ENCODE results near the gene SMTNL2. TPM values are rescaled to one million over a fixed set of nuclear protein-coding genes. Genes with fewer than 3 reads are reported as not detected.
"Not testable (repeated sequence)": the region's sequence is repeated elsewhere in the genome, so short reads cannot be mapped to it uniquely, and the experiment has no call there.

The SMTNL2 gene
- polyA plus RNA-seq, 6 donors from 2014 or later, result not detected

DNA sequence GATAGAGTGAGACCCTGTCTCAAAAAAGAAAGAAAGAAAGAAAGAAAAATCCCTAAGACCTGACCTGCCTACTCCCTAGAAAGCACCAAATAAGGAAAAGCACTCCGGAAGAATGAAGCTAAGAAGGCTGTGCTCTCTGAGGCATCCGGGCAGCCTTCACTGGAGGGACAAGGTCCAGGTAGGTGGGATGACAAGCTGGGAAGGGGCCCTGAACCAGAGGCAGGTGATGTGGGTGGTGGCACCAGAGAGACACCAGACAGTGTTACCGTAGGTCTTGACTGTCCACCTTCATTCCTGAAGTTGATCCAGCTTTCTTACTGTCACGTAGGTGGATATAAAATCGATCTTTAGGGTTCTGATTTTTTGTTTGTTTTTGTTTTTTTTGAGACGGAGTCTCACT is 26.3 kb downstream of the SMTNL2 start:
- no peaks in the 10 kb centered on the region for H3K36me3 Mint-ChIP-seq
- no peak overlapping the region for H3K27ac Mint-ChIP-seq
- peaks cover 25 to 32% (median 25%) of the 10 kb centered on the region in 3 donors for H3K27me3 Mint-ChIP-seq
- no peak for DNase-seq
- no peak for ATAC-seq (ENCODE audit: low read depth in 2 of 2)
- H3K4me3 Mint-ChIP-seq, result peak overlapping the region in 1 of 8 donors; percentile 66
- H3K4me1 Mint-ChIP-seq, result peaks cover 0 to 6% (median 0%) of the 10 kb centered on the region in 3 donors
- no peaks in the 10 kb centered on the region for H3K9me3 Mint-ChIP-seq

DNA sequence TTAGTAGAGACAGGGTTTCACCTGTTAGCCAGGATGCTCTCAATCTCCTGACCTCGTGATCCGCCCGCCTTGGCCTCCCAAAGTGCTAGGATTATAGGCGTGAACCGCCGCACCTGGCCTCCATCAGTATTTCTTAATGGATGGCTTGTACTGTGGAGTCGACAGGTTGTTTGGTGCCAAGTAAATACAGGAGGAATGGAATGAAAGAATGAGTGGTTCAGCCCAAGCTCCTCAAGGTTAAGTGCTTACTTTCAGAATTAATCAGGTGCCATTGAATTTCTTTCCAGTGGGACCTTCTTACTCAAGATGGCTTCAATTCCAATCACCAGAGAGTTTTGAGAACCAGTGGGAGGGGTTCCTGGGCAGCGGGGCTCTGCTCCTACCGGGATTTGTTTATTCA is 32.1 kb downstream of the SMTNL2 start:
- no peaks in the 10 kb centered on the region for H3K36me3 Mint-ChIP-seq
- no peak overlapping the region for H3K4me3 Mint-ChIP-seq
- no peaks in the 10 kb centered on the region for H3K9me3 Mint-ChIP-seq
- no peak overlapping the region for H3K27ac Mint-ChIP-seq
- no peaks in the 10 kb centered on the region for H3K4me1 Mint-ChIP-seq
- H3K27me3 Mint-ChIP-seq, result peaks cover 5 to 18% (median 10%) of the 10 kb centered on the region in 3 donors
- no peak for DNase-seq
- ATAC-seq (ENCODE audit: low read depth in 2 of 2), result no peak

DNA sequence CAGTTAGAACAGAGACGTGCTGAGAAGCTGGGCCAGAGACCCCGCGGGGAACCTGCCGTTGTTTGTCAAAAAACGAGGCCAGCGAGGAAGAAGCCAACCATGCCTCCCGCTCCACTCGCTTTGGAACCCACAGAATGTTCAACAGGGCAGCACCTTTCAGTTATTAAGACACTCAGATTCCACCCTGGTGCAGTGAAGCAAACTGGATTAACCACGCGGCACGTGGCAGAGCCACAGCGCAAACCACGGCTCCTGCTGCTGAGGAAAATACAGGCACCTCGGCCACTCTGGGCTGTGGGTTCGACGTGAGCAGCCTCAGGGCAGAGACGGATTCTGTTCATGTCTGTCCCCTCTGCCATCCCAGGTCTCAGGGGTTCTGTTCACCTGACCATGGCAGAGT is 32.8 kb downstream of the SMTNL2 start:
- ATAC-seq (ENCODE audit: low read depth in 2 of 2), result no peak
- Mint-ChIP-seq H3K4me1 (no peaks in the 10 kb centered on the region), H3K4me3 (no peak overlapping the region), H3K27me3 (peaks cover 4 to 18% (median 8%) of the 10 kb centered on the region in 3 donors), H3K36me3 (no peaks in the 10 kb centered on the region), H3K27ac (no peak overlapping the region), H3K9me3 (no peaks in the 10 kb centered on the region)
- DNase-seq, result no peak

DNA sequence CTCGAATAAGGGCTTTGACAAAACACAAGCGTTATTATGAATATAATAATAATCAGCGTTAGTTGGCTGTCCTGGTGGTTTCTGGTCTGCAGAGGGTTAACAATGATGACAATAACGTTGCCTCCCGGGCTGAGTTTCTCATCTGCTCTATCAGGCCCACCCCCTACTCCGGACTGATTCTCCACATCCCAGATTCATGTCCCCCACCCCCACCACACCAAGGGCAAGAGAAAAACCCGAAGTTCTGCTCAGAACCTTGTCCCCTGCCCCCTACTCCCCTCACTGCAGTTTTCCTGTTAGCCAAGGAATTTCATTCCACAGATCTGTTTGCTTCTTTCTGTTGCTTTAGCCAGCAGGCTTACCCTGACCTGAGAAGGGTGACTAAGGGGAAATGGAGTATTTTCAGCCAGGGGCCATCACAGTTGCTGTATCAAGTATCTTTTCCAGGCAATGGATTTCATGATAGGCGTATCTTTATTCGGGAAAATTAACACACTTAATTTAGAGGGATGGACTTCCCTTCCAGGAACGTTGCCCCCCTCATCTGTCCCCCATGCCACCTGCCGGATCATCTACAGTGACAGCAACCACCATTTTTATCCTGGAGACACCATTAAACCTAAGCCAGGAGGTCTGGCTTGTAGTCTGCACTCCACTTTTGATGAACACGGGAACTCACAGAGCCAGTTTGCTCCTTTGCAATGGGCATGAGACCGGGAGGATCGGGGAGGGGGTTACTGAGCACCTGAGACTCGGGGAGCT is 33.4 kb downstream of the SMTNL2 start:
- no peak overlapping the region for H3K27ac Mint-ChIP-seq
- H3K4me1 Mint-ChIP-seq, result no peaks in the 10 kb centered on the region
- H3K4me3 Mint-ChIP-seq, result no peak overlapping the region
- ATAC-seq (ENCODE audit: low read depth in 2 of 2) (no peak), DNase-seq (no peak)
- H3K27me3 Mint-ChIP-seq, result peaks cover 4 to 18% (median 8%) of the 10 kb centered on the region in 3 donors
- no peaks in the 10 kb centered on the region for H3K9me3 Mint-ChIP-seq
- no peaks in the 10 kb centered on the region for H3K36me3 Mint-ChIP-seq

DNA sequence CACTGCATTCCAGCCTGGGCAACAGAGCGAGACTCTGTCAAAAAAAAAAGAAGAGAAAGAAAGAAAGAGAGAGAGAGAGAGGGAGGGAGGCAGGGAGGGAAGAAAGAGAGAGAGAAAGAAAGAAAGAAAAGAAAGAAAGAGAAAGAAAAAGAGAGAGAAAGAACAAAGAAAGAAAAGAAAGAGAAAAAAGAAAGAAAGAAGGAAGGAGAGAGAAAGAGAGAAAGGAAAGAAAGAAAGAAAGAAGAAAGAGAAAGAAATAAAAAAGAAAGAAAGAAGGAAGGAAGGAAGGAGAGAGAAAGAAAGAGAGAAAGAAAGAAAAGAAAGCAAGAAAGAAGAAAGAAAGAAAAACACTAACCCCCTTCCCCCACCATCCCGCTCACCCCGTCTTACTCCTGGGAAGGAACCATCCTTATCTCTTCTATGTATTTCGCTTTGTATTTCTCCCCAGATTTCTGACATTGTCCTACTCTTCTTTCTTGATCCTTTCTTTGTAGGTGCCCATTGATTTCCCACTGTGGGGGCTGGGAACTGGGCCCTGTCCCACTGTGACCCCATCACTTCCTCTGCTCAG is 36.3 kb downstream of the SMTNL2 start:
- H3K27ac Mint-ChIP-seq, result no peak overlapping the region
- peaks cover 0 to 4% (median 0%) of the 10 kb centered on the region in 7 donors for H3K9me3 Mint-ChIP-seq
- ATAC-seq (ENCODE audit: low read depth in 2 of 2) (no peak), DNase-seq (no peak)
- no peak overlapping the region for H3K4me3 Mint-ChIP-seq
- H3K27me3 Mint-ChIP-seq, result peaks cover 2 to 31% (median 15%) of the 10 kb centered on the region in 3 donors
- H3K4me1 Mint-ChIP-seq, result no peaks in the 10 kb centered on the region
- no peaks in the 10 kb centered on the region for H3K36me3 Mint-ChIP-seq

DNA sequence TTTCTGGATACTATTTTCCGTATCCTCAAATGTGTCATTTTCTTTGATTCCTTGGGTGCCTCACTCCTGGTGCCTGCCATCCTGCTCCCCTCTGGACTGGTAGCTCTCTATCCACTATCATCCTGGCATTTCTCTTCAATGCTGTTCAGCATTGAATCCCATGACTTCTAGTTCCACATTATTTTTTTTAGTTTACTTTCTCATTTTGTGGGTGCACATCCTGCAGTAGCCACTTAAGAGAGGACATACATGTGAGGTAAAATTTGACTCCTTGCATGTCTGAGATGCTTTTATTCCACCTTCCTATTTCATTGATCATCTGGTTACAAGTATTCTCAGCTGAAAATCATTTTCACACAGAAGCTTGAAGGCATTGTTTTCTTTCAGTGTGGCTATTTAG is 38.0 kb downstream of the SMTNL2 start:
- Mint-ChIP-seq H3K9me3 (peaks cover 0 to 4% (median 0%) of the 10 kb centered on the region in 7 donors), H3K36me3 (no peaks in the 10 kb centered on the region), H3K27ac (no peak overlapping the region), H3K27me3 (peaks cover 11 to 43% (median 11%) of the 10 kb centered on the region in 3 donors), H3K4me1 (peaks cover 0 to 7% (median 3%) of the 10 kb centered on the region in 3 donors), H3K4me3 (no peak overlapping the region)
- DNase-seq (no peak), ATAC-seq (ENCODE audit: low read depth in 2 of 2) (no peak)

DNA sequence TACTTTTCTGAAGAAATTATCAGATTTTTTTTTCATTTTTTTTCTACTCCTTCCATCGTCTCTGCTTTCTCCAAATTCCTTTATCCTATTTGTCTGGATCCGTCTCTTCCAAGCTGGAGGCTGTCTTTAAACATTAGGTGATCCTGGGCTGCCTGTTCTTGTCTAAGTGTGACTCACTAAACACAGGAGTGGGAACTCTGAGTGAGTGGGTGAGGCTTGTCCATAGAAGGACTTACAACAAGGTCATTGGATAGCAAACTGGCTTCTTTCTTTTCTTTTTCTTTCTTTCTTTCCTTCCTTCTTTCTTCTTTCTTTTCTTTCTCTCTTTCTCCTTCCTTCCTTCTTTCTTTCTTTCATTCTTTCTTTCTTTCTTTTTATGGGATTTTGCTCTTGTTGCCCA is 38.9 kb downstream of the SMTNL2 start:
- ATAC-seq (ENCODE audit: low read depth in 2 of 2) (no peak), DNase-seq (no peak)
- peaks cover 11 to 37% (median 11%) of the 10 kb centered on the region in 3 donors for H3K27me3 Mint-ChIP-seq
- peaks cover 0 to 7% (median 3%) of the 10 kb centered on the region in 3 donors for H3K4me1 Mint-ChIP-seq
- peaks cover 0 to 4% (median 0%) of the 10 kb centered on the region in 7 donors for H3K9me3 Mint-ChIP-seq
- no peak overlapping the region for H3K27ac Mint-ChIP-seq
- no peak overlapping the region for H3K4me3 Mint-ChIP-seq
- no peaks in the 10 kb centered on the region for H3K36me3 Mint-ChIP-seq

DNA sequence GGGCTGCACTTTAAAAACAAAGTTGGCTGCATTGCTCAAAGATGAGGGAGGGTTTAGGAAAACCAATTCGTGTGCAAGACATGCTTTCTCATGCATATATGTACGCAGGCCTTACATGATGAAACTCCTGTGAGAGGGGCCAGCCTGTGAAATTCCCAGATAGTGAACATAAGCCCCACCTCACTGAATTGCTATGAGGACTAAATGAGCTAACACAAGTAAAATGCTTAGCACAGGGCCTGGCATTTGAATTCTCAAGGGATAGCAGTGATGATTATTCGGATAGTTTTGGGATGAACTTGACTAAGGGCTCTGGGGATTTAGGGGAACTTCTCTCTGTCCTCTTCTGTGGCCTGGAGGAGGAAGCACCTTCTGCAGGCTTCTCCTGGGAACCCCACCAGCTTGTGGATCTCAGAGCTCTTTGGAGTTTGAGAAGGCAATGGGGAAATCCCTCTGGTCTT is 40.2 kb downstream of the SMTNL2 start:
- H3K4me1 Mint-ChIP-seq; DNase-seq; H3K27ac Mint-ChIP-seq; ATAC-seq (ENCODE audit: low read depth in 2 of 2); H3K36me3 Mint-ChIP-seq; H3K4me3 Mint-ChIP-seq; H3K9me3 Mint-ChIP-seq: not testable (repeated sequence)
- H3K27me3 Mint-ChIP-seq, result peaks cover 11 to 36% (median 11%) of the 10 kb centered on the region in 3 donors

DNA sequence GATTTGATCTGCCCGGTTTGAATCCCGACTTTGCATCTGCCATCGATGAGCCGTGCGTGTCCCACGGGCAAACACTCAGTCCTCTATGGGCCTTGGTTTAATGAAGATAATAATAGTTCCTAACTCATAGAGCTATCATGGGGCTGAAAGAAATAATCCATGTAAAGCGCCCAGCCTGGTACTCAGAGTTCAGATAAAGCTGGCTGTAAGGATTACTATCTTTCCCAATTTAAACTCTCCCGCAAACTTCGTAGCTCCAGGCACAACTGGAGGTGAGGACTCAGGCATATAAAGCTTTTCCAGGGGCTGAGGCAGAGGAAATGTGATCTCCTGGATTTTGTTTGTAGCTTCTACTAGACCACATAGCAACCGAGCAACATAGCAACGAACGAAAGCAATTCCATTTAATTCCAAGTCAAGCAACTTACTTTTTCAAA is 40.9 kb downstream of the SMTNL2 start:
- peaks cover 0 to 4% (median 0%) of the 10 kb centered on the region in 7 donors for H3K9me3 Mint-ChIP-seq
- H3K27me3 Mint-ChIP-seq, result peaks cover 11 to 36% (median 11%) of the 10 kb centered on the region in 3 donors
- DNase-seq, result no peak
- H3K27ac Mint-ChIP-seq, result peak overlapping the region in 1 of 6 donors; percentile 37
- H3K36me3 Mint-ChIP-seq, result no peaks in the 10 kb centered on the region
- no peak for ATAC-seq (ENCODE audit: low read depth in 2 of 2)
- peaks cover 0 to 7% (median 3%) of the 10 kb centered on the region in 3 donors for H3K4me1 Mint-ChIP-seq
- no peak overlapping the region for H3K4me3 Mint-ChIP-seq

DNA sequence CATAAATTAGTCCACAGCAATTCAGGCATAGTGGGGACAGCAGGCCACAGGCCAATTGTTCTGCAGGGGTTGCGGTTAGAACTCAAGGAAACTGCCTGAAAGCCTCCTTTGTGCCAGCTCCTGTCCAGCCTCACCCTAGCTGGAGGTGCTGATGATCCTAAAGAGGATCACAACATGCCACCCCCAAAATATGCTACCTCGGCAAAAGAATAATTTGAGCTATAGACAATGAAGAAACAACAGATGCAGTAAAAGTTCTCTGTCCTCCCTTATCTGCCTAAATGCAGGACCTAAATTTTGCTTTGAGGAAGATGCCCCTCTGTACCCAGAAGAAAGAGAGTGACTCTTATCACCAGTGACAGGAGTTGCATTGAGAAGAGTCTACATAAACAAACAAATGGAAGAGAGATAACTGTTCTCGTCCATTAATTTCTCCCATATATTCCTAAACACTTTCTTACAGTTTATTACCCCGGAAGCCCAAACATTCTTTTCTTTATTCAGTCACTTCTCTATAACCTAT is 42.5 kb downstream of the SMTNL2 start:
- no peak for ATAC-seq (ENCODE audit: low read depth in 2 of 2)
- Mint-ChIP-seq H3K27ac (no peak overlapping the region), H3K36me3 (no peaks in the 10 kb centered on the region), H3K27me3 (peaks cover 11 to 32% (median 11%) of the 10 kb centered on the region in 3 donors), H3K4me1 (peaks cover 7 to 14% (median 10%) of the 10 kb centered on the region in 3 donors), H3K4me3 (no peak overlapping the region), H3K9me3 (peaks cover 0 to 4% (median 0%) of the 10 kb centered on the region in 7 donors)
- DNase-seq, result no peak

DNA sequence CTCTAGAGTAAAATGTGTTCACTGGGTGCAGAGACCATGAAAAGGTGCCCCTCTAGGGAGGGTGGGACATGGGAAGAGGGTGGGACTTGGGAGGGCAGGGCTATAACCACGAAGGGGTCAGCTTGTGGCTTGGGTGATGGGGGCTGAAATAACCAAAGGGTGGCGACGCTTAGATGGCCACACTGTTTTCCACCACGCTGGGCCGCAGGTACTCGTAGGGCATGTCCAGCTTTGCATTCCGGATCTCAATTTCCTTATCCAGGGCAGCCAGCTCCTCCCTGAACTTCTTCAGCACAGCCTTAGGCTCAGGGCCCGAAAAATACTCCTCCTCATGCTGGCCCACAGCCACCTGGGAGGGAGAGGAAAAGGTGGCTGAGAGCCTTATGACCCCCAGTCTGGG is 47.1 kb downstream of the SMTNL2 start:
- Mint-ChIP-seq H3K27ac (no peak overlapping the region), H3K9me3 (peaks cover 0 to 6% (median 0%) of the 10 kb centered on the region in 7 donors), H3K27me3 (peaks cover 0 to 11% (median 10%) of the 10 kb centered on the region in 3 donors), H3K36me3 (no peaks in the 10 kb centered on the region), H3K4me1 (peaks cover 20 to 36% (median 28%) of the 10 kb centered on the region in 3 donors), H3K4me3 (no peak overlapping the region)
- ATAC-seq (ENCODE audit: low read depth in 2 of 2) (no peak), DNase-seq (no peak)

DNA sequence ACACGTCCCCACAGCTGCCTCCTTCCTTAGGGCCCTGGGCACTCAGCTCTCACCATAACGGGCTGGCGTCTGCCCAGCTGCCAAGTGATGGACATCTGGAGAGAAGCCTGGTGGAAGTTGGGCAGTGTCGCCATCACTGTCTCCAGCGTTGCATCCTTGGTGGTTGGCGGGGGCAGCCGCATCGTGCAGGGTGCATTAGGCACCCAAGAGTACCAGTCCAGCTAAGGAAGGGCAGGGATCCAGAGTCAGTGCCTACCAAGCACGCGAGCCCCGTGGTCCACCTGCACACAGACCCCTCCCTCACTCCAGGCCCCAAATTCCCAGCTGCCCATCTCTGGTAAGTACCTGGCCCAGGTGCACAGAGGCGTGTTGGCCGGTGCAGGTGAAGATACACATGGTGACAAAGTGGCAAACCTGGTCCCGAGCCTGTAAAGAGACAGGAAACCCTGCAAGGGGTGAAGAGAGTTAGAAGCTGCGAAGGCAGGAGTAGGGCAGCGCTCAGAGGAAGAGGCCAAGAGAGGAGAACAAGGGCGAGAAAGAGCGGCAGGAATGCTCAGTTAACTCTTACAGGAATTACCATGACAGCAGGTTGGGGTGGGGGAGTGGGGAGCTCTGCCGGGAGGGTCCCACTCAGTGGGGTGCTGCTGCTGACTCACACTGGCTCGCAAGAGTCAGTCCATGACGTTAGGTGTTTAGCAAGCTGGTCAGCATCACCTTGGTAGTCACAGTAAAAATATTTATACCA is 47.7 kb downstream of the SMTNL2 start:
- H3K36me3 Mint-ChIP-seq, result no peaks in the 10 kb centered on the region
- H3K4me1 Mint-ChIP-seq, result peaks cover 26 to 41% (median 34%) of the 10 kb centered on the region in 3 donors
- H3K27ac Mint-ChIP-seq, result peak overlapping the region in 2 of 6 donors; percentile 73 to 85
- ATAC-seq (ENCODE audit: low read depth in 2 of 2), result no peak
- no peak overlapping the region for H3K4me3 Mint-ChIP-seq
- H3K9me3 Mint-ChIP-seq, result peaks cover 0 to 6% (median 0%) of the 10 kb centered on the region in 7 donors
- DNase-seq, result no peak
- peaks cover 0 to 7% (median 5%) of the 10 kb centered on the region in 3 donors for H3K27me3 Mint-ChIP-seq

DNA sequence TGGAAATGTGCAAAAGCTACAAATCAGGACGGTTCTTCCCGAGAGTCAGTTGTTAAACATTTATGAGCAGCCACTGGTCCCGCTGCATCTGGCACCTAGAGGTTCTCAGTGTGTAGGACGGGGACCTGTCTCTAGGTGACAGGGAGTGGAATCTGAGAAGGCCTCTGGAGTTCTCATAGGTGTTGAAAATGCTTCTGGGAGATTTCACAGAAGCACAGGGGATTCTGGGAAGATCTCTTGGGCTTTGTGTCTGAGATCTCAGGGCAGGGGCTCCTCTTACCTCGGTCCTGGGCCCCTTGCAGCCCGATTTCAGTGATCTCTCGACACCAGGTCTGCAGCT is 48.2 kb downstream of the SMTNL2 start:
- no peak overlapping the region for H3K4me3 Mint-ChIP-seq
- no peak for DNase-seq
- peaks cover 0 to 6% (median 0%) of the 10 kb centered on the region in 7 donors for H3K9me3 Mint-ChIP-seq
- ATAC-seq (ENCODE audit: low read depth in 2 of 2), result no peak
- peaks cover 0 to 5% (median 1%) of the 10 kb centered on the region in 3 donors for H3K27me3 Mint-ChIP-seq
- no peaks in the 10 kb centered on the region for H3K36me3 Mint-ChIP-seq
- peaks cover 26 to 45% (median 39%) of the 10 kb centered on the region in 3 donors for H3K4me1 Mint-ChIP-seq
- H3K27ac Mint-ChIP-seq, result peak overlapping the region in 2 of 6 donors; percentile 21 to 73

All from naive B cell (primary cell).